ENCODE measurements around the gene BNIP3.

DNA sequence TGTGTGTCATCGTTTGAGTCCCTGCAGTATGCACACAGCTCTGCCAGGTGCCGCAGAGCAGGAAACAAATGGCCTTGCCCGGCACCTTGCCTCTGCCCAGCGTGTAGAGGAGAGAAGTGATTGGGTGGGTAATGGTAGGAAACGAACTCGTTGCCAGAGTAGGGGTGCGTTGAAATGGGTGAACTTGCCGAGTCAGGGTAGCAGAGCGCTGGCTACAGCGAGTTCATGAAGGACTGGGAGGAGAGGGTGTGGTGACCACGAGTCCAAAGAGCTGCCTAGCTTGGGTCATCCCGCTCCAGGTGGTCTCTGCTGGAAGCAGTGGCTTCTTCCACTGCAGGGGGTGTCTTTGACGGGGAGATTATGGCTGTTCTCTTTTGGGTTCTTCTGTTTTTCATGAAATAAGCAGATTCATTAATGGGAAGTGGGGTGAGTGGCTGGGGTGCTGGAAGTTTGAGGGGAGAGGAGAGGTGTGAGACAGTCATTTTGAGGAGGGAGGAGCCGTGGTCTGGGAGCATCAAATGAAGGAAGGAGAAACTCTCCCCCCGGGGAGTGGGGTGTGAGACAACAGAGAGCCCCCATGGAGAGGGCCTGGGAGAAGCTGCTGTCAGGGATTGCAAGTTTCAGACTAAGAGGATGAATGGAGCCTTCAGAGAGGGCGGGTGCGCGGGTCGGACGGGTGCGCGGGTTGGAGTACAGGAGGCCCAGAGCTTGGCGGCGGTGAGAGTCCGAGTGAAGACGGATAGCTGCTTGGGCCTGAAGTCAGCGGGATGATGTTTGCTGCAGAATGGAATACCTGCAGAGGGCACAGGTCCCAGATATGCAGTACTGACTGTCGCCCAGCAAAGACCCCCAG is 54.8 kb downstream of the BNIP3 start:
- TF ChIP-seq TAF1 (IDR thresholded peaks at IDR 0.05; ENCODE audit: borderline replicate concordance, insufficient read depth, low read length) = no peak
- TF ChIP-seq, protein P1, sequence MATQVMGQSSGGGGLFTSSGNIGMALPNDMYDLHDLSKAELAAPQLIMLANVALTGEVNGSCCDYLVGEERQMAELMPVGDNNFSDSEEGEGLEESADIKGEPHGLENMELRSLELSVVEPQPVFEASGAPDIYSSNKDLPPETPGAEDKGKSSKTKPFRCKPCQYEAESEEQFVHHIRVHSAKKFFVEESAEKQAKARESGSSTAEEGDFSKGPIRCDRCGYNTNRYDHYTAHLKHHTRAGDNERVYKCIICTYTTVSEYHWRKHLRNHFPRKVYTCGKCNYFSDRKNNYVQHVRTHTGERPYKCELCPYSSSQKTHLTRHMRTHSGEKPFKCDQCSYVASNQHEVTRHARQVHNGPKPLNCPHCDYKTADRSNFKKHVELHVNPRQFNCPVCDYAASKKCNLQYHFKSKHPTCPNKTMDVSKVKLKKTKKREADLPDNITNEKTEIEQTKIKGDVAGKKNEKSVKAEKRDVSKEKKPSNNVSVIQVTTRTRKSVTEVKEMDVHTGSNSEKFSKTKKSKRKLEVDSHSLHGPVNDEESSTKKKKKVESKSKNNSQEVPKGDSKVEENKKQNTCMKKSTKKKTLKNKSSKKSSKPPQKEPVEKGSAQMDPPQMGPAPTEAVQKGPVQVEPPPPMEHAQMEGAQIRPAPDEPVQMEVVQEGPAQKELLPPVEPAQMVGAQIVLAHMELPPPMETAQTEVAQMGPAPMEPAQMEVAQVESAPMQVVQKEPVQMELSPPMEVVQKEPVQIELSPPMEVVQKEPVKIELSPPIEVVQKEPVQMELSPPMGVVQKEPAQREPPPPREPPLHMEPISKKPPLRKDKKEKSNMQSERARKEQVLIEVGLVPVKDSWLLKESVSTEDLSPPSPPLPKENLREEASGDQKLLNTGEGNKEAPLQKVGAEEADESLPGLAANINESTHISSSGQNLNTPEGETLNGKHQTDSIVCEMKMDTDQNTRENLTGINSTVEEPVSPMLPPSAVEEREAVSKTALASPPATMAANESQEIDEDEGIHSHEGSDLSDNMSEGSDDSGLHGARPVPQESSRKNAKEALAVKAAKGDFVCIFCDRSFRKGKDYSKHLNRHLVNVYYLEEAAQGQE (IDR thresholded peaks at IDR 0.05; ENCODE audit: insufficient read depth in 1 of 2, low read depth in 2 of 2, low read length in 2 of 2) = no peak
- no peak for TF ChIP-seq SIN3A (IDR thresholded peaks at IDR 0.05; ENCODE audit: borderline replicate concordance, insufficient read depth, low read length)
- TF ChIP-seq POLR2AphosphoS5 (IDR thresholded peaks at IDR 0.05; ENCODE audit: low read depth, low read length) = no peak
- TF ChIP-seq FOXP2 (optimal IDR thresholded peaks at IDR 0.05; ENCODE audit: borderline replicate concordance, extremely low read depth, extremely low read length, insufficient read depth) = no peak

All from PFSK-1 (cell line).